ENCODE data around the gene STX18. TPM values are rescaled to one million over a fixed set of nuclear protein-coding genes. Genes with fewer than 3 reads are reported as not detected.

The STX18 gene
- total RNA-seq, 6 experiments from 2014 or later, result 11.7 to 18.4 (median 15.8) TPM

DNA sequence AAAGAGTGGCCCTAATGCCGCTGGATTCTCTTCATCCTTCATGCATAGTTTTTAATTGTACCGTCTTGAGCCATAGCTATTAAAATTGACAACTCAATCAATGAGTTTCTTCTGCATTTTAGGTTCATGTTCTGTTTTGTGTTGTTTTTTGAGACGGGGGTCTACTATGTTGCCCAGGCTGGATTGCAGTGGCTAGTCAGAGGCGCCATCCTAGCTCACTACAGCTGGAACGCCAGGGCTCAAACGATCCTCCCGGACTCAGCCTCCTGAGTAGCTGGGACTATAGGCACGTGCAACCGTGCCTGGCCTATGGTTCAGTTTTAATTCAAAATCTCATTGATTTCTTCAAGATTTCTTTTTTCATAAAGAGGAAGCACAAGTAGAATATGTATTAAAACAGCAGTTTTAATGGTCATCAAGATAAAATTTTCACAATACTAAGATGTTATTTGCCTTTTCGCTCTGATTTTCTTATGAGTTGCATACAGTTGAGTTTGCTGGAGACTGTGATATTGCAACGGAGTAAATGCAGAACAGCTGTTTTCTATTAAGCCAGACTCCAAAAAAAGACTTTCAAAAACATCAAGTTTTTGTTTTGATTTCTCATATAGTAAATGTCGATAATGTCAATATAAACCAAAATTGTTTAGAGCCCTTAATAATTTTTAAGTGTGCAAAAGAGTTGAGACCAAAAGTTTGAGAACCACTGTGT is 1.1 kb upstream of the STX18 start:
- H3K27me3 ChIP-seq, result no peaks in the 10 kb centered on the region
- intact Hi-C loops (cut with DNase I), result no loop called here
- TF ChIP-seq, protein P1, sequence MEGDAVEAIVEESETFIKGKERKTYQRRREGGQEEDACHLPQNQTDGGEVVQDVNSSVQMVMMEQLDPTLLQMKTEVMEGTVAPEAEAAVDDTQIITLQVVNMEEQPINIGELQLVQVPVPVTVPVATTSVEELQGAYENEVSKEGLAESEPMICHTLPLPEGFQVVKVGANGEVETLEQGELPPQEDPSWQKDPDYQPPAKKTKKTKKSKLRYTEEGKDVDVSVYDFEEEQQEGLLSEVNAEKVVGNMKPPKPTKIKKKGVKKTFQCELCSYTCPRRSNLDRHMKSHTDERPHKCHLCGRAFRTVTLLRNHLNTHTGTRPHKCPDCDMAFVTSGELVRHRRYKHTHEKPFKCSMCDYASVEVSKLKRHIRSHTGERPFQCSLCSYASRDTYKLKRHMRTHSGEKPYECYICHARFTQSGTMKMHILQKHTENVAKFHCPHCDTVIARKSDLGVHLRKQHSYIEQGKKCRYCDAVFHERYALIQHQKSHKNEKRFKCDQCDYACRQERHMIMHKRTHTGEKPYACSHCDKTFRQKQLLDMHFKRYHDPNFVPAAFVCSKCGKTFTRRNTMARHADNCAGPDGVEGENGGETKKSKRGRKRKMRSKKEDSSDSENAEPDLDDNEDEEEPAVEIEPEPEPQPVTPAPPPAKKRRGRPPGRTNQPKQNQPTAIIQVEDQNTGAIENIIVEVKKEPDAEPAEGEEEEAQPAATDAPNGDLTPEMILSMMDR (IDR thresholded peaks at IDR 0.05), result no peak
- TF ChIP-seq POLR2A (IDR thresholded peaks at IDR 0.05), result no peak
- ATAC-seq, result no peak
- peaks cover 0 to 19% (median 4%) of the 10 kb centered on the region in 4 donors for H3K4me1 ChIP-seq
- H3K9me3 ChIP-seq, result no peaks in the 10 kb centered on the region
- H3K36me3 ChIP-seq, result no peaks in the 10 kb centered on the region
- no peak for DNase-seq
- no peak overlapping the region for H3K27ac ChIP-seq
- WGBS (ENCODE audit: insufficient coverage, low coverage, low lambda C conversion rate, missing lambda C conversion rate), result 26% methylated on average over 12 of the region's 12 CpGs
- H3K4me3 ChIP-seq, result peak overlapping the region; percentile 88 to 98 (median 96)

DNA sequence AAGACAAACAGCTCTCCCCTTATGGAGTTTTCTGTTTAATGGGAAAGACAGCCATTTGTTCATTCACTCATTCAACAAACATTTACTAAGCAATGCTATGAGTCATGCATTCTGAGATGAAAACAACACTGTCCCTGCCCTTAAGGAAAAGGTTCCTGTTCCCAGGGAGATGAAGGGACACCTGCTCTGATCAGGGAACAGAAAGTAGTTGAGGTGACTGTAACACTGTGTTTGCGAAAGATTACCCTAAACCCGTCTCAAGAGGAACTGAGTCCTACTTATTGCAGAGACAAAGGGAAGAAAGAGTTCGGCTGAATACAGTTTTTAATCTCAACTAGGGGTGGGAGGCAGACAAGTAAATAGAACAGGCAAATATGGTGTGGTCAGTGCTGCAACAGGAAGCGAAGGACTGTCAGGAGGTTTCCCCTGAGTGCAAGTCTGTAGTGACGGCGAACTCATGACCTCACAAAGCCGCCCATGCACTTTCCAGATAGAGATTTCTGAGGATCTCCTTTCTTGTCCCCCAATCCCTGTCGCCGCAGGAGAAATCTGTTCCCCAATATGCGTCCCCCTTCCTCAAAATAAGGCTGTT is 712 bp downstream of the STX18 start:
- Histone ChIP-seq H3K27ac (peak overlapping the region; percentile 64 to 85 (median 75)), H3K4me1 (peaks cover 0 to 25% (median 9%) of the 10 kb centered on the region in 4 donors), H3K4me3 (peak overlapping the region; percentile 88 to 98 (median 96)), H3K36me3 (no peaks in the 10 kb centered on the region), H3K27me3 (no peaks in the 10 kb centered on the region), H3K9me3 (no peaks in the 10 kb centered on the region)
- TF ChIP-seq, protein P1 (IDR thresholded peaks at IDR 0.05), result no peak
- no peak for TF ChIP-seq POLR2A (IDR thresholded peaks at IDR 0.05)
- WGBS (ENCODE audit: insufficient coverage, low coverage, low lambda C conversion rate, missing lambda C conversion rate), result 5% methylated on average over 10 of the region's 10 CpGs
- ATAC-seq (peak; percentile 51 to 60 (median 54)), DNase-seq (peak in 2 of 3 donors; percentile 33 to 48)
- intact Hi-C loops (cut with DNase I), result no loop called here

- TF ChIP-seq, protein P1 (IDR thresholded peaks at IDR 0.05), result no peak
- no peak for TF ChIP-seq POLR2A (IDR thresholded peaks at IDR 0.05)
- no peak for DNase-seq
- intact Hi-C loops (cut with DNase I), result no loop called here
- Histone ChIP-seq H3K27ac (no peak overlapping the region), H3K4me3 (no peak overlapping the region), H3K36me3 (no peaks in the 10 kb centered on the region), H3K9me3 (no peaks in the 10 kb centered on the region), H3K27me3 (no peaks in the 10 kb centered on the region), H3K4me1 (peaks cover 0 to 25% (median 9%) of the 10 kb centered on the region in 4 donors)
- no CpG with 5 or more reads among the region's 2 CpGs for WGBS (ENCODE audit: insufficient coverage, low coverage, low lambda C conversion rate, missing lambda C conversion rate)
- ATAC-seq, result no peak
These were observed 2.4 kb downstream of the STX18 start for GRCh38 chr4:4539481-4539880.

- TF ChIP-seq, protein P1 (IDR thresholded peaks at IDR 0.05), result no peak
- TF ChIP-seq POLR2A (IDR thresholded peaks at IDR 0.05), result no peak
- Histone ChIP-seq H3K9me3 (no peaks in the 10 kb centered on the region), H3K36me3 (no peaks in the 10 kb centered on the region), H3K27ac (no peak overlapping the region), H3K4me1 (peaks cover 0 to 11% (median 5%) of the 10 kb centered on the region in 4 donors), H3K27me3 (no peaks in the 10 kb centered on the region), H3K4me3 (no peak overlapping the region)
- intact Hi-C loops (cut with DNase I), result no loop called here
- DNase-seq, result no peak
- no peak for ATAC-seq
These were observed 6.3 kb downstream of the STX18 start for GRCh38 chr4:4535590-4535989.

Measured in right lobe of liver (tissue), 6 donors.